NCI-H2081 (cell line): ENCODE measurements around the gene ATP8A2.
"Not testable (repeated sequence)": the region's sequence is repeated elsewhere in the genome, so short reads cannot be mapped to it uniquely, and the experiment has no call there.

Source experiments
- DNase-seq, 2 experiments: peaks; one replicate each; lab custom pipeline; 2025; lab: John Stamatoyannopoulos, UW

ATP8A2 gene

DNA sequence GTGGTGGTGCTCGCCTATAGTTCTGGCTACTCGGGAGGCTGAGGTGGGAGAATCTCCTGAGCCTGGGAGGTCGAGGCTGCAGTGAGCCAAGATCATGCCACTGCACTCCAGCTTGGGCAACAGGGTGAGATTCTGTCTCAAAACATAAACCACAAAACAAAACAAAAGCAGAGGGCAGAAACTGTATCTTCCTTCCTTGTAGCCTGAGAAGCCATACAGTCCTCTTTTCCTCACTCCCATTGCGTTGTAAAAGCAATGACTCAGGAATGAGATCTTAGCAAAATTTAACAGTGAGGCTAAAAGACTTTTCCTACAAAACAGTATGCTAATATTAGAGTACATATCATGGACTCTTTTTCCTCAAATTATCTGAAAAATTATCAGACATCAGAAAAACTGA, 549.2 kb downstream of the ATP8A2 start:
- DNase-seq, result no peak

DNA sequence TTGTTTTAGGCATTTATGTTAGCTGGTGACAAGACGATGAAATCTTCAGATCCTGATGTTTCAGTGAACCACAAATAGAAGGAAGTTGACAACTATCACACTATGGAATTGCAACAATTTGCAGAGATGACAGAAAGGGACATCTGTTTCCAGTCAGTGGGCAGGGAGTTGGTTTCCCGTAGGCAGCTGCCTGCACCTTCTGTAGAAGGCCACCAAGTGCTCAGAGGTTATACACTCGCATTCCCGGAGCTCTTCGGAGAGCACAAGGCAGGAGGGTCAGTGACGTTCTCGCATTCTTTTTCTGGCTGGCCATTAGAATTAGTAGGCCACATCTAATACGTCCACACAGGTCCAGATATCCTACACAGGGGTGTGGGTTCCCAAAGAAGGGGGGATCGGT, 550.6 kb downstream of the ATP8A2 start:
- no peak for DNase-seq

DNA sequence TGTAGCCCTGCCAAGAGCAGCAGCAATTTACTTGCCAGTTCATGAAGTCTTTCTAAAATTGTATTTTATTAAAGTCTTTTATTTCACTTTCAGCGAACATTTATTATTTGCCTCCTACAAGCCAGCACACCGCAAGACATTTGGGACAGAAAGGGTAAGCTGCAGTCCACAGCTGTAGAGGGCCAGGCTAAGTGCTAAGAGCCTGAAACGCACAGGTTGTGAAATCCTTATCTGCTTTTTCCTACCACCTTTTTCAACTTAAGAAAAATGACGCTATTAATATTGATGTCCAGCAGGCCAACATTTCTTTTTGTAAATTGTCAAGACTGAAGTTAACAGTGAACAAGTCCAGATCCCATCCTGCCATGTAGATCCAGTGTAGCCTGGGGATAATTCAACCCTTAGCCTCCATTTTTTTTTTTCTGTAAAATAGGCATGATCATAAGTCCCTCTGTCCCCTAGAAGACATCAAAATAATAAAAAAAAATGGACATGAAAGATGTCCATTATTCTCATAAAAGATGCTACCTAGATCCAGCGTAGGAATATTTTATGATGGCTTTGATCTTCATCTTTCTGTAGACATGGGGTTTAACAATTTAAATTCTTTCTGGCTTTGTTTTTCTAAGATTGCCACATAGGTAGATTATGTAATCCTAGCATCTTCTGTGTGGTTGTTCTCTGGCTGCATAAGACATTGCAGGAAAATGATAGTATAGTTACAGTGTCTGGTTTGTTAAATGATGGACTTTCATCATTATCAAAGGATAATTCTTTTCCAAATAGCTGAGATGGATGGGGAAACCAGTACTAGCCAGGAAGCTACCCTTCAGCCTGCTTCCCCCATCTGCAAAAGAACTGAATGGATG, 551.7 kb downstream of the ATP8A2 start:
- no peak for DNase-seq

DNA sequence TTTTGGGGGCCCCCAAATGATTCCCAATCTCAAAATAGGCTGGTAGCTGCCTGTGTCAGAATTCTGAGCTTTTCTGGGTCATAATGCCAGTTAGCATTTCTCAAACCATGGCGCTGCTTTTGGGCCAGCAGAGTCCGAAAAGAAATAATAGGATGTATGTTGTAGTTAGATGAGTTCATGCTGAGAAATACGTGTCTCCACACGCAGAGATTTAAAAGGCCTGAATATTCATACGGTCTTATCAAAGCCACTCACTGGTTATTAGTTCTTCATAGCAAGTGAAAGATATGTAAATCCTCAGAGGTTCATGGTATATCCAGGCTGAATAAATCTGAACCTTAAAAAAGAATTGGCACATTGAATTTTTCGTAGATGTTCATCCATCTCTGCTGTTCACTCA, 555.6 kb downstream of the ATP8A2 start:
- no peak for DNase-seq

DNA sequence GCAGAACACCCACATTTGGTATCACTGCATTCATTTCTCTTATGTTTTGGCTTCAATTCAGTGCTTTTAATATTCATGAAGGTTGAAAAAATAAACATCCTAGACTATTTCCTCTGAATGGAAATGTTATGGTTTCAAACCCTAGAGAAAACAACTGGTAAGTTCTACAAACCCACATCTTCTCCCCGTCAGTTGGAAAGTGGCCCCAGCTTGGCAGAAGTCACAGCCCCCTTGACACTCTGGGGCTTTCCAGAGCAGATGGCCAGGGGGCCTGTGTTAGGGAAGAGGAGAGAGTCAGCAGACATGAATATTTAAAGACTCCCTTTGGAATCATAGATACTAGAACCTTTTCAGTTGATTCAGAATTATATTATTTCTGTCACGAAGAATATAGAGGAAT, 556.2 kb downstream of the ATP8A2 start:
- DNase-seq, result no peak

DNA sequence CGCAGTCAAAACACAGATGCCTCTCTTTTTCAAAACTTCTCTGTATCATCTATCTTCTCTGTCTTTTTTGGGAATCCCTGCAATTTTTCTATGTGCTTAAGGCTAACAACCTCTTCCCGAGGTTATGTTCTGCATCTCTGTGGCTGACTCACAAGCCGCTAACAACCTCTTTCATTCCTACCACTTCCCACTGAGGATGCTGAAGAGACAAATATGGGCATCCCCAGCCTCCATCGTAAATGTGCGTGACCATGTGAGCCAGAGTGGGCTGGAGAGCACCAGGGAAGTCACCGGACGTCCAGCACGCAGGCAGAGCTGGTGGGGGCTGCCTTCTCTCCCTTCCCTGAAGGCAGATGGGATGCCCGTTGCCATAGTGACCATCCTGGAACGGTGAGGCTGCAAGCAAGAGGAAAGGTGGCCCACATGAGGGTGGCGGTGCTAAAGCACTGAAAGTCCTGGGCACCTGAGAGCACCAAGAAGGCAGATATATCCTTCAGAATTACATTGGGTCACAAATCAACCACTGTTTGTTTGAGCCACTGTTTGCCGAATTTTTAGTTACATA, 557.2 kb downstream of the ATP8A2 start:
- DNase-seq, result no peak

DNA sequence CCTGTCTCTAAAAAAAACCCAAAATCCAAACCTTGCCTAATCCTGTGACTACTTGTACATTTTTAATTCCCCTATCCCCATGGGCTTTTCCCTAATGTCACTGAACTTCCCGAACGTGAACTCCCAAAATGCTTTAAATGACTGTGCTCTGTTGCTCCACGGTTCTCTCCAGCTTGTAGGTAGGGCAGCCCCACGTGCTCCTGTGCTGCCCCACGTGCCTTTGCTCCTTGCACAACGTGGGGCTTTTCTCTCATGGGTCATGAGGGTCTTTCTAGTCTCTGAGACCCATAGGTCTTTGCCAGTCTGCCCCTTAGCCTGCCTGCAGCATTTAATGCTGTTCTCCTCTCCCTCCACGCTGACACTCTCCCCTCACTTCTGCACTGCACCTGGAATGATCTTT, 558.0 kb downstream of the ATP8A2 start:
- DNase-seq, result no peak

DNA sequence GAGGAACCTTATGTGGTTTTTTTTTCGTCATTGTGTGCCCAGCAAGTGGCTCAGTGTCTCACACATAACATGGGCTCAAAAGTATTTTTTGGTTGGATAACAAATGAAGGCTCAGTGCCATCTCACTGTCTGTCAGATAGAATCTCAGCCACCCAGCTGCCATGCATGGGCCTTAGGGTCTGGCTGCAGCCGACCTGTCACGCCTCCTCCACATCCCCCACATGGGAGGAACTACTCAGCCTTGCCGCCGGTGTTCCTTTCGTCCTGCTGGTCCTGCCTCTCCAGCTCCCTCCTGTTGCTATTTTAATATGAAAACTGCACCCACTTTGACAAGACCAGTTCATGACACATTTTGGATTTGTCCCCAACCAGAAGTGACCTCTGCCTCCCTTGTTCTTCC, 558.9 kb downstream of the ATP8A2 start:
- DNase-seq, result no peak

DNA sequence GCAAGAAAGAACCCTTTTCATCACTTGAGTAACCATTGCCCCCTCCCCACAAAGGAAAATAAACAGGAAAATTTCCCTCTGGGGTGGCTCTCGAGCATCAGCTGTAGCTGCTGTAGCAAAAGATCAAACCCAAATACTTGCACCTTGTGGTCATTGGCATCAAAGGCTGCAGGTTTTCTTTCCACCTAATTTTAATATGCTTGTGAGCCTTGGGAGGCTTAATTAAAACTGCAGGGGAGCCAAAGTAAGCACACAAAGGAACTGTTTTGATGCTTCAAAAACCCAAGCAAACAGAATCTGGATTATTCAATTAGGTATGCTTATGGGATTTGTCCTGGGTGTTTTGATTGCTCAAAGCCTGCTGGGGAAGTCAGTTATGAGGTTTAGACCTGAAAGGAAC, 560.6 kb downstream of the ATP8A2 start:
- DNase-seq, result peak in 1 of 2 experiments; percentile 21

DNA sequence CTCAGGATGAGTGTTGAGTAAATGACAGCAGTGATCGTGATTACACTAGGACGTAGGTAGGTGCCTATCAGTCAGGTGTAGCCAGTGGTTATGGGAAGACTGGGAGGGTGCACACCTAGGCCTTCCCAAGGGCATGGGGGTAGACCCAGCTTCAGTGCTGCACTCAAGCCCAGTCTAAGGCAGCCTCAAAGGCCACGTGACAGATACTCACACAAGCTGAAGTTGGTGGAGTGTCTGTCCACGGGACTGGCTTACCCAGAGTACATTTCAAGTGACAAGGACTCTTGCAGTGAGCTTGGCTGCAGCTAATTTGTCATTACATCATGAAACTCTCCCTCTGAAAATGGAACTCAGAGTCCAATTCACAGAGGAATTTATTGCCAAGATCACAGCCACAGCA, 561.7 kb downstream of the ATP8A2 start:
- DNase-seq, result no peak

DNA sequence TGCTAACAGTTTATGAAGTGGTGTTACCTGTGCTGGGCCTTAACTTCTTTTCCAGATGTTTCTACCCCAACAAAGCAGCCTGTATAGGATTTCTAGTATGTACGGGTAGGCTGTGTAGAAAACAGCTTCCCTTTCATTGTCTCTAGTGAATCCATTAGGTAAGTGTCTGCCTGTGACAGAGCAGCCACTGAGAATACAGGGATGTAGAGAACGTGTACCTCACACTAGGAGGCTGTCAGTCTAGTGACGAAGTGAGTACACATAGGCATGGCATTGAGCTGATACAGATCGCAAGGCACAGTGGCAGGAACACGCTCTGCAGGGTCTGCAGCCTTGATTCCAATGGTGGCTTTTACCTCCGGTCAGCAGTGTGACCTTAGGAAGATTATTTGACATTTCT, 562.4 kb downstream of the ATP8A2 start:
- DNase-seq, result no peak

DNA sequence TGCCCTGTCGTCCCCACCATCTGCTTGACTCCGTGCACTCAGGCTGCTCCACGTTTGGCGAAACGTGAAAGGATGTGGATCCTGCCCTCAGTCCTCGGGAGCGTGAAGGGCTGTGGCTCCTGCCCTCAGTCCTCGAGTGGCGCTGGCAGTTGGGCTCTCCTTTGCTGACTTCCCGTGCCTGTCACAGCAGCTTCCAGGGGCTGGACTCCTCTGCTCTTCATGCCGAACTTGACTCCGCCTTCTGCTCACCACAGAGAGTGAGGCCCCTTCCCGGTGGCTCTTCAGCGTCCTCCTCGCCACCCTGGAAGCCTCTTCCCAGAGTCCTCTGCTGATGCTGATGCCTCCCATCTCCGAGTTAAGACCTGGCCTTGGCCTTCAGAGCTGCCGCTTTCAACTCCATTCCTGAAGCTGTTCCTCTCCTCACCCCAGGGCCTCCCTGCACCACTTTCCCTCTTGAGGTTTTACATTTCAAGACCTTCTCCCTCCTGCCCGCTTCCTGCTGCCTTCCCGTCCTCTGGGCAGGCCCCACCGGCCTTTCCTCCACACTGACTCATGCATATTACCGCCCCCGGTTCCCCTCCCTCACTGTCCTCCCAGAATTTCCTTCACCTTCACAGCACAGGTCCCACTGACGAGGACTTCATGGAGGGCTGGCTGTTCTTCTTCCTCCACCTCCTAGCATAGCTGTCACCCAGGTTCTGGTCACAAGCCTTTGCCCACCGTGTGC, 568.4 kb downstream of the ATP8A2 start:
- no peak for DNase-seq

DNA sequence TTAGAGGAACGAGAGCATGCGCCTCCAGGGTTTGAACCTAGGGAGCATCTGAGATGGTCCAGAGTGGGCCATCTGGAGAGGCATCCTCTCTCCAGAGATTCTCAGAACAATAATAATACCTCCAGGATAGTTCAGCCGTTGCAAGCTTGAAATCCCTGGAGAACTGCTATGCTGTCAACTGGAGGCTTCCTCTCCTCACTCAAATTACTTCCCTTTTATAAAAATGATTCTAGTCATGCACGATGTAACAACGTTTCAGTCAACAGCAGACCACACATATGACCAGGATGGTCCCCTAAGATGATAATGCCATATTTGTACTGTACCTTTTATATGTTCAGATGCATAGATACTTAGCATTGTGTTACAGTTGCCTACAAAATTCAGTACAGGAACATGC, 571.3 kb downstream of the ATP8A2 start:
- DNase-seq, result no peak

DNA sequence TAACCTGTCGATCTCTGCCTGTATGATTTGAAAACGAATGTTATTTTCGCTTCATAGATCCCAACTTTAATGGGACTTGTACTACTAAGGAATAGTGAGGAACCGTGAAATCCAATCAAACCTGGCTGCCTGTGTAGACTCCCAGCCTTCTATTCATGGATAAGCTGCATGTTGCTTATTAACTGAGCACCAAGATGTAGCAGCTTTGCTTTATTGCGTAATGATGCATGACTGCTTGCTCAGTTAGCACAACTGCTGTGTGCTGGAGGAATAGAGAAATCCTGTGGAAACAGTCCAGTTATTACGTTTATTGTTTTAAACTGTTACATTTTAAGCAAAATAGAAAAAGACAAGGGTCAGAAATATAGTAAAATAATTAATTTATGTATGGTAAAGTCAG, 571.9 kb downstream of the ATP8A2 start:
- DNase-seq, result no peak

DNA sequence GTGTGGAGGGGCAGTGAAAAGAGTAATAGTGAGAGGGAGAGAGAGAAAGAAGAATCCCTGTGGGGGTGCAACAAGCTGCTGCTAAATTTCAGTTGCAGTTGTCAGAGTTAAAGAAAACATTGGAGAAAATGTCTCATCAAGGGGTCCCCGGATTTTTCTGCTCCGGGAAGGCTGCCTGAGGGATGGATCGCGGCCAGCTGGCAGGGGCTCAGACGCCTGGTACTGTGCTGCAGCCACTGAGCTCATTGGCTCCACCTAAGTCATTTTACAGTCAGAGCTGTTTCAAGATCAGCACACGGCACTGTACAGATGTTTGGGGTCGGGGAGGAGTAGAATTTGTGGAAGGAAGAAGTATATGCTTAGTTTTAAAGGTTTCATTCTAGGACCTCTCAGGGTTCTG, 573.8 kb downstream of the ATP8A2 start:
- DNase-seq, result no peak

DNA sequence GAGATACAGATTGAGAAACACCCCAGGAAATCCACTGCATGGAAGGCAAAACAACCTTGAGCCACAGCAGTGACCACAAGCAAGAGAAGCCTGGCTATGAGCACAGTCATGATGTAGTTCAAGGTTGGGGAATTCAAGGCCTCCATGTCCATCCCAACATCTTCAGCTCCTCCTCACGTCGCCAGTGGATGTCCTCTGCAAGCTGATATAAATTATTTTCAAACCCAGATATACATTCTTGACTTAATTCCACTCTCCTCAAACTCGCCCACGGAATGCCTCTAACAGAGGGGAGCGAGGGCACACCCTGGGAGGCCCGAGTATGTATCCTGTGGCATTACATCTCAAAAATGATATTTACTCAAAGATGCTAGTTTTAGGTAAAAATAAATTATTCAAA, 574.5 kb downstream of the ATP8A2 start:
- no peak for DNase-seq

DNA sequence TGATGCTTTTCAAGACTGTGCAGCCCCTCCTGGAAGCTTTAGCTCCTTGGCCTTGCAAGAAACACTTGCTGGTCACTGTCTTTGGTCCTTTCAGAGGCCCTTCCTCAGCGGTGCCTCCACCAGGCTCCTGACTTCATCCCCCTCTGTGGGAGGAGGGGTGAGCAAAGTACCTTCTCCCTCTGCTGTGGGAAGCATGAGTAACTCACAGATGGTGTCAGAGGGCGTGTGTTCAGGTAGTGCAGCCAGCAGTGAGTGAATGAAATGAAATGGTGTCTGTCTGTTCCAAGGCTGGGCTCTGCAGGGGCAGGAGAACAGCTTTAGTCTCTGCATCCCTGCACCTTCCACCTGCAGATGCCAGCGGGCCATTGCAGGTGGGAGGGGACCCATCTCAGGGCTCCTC, 577.1 kb downstream of the ATP8A2 start:
- no peak for DNase-seq

DNA sequence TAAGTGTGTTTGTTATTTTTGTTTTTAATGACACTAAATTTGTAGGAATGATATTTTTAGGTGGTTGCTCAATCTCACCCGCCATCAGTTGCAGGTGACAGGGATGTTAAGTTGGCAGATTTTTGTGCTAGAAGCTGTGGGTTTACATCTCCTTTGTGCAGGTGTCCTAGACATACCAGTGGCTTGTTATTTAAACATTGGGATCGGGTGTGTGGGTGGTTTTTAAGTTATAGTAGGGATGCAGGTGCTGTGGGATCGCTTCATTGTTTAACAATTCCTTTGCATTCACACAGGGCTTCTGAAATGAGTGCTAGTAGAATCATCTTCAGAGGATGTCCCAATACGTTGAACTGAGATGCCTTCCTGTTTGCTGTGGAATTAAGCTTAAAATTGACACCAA, 580.1 kb downstream of the ATP8A2 start:
- DNase-seq, result no peak

DNA sequence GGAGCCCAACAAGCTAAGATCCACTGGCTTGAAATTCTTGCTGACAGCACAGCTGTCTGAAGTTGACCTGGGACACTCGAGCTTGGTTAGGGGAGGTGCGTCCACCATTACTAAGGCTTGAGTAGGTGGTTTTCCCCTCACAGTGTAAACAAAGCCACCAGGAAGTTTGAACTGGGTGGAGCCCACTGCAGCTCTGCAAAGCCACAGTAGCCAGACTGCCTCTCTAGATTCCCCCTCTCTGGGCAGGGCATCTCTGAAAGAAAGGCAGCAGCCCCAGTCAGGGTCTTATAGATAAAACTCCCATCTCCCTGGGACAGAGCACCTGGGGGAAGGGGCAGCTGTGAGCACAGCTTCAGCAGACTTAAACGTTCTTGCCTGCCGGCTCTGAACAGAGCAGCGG, 582.3 kb downstream of the ATP8A2 start:
- not testable (repeated sequence) for DNase-seq

DNA sequence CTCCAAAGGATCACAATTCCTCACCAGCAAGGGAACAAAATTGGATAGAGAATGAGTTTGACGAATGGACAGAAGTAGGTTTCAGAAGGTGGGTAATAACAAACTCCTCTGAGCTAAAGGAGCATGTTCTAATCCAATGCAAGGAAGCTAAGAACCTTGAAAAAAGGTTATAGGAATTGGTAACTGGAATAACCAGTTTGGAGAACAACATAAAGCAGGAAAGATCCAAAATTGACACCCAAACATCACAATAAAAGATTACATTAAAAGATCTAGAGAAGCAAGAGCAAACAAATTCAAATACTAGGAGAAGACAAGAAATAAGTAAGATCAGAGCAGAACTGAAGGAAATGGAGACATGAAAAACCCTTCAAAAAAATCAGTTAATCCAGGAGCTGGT, 583.2 kb downstream of the ATP8A2 start:
- not testable (repeated sequence) for DNase-seq

DNA sequence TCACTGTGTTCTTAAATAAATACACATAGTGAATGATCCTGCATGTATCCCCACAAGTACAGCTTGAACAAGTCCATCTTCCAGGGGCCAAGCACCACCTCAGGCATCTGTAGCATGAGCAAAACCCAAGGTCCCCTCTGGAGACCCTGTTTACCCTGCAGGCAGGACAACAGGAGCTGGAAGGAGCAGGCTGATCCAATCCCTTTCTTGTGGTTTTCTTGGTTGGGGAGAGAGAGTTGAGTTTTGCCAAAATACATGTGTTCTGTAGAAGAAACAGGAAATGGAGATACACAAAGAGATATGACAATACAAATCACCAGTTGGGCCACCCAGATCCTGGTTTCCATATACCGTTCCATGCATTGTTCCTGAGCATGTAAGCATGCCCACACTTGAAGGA, 587.2 kb downstream of the ATP8A2 start:
- DNase-seq, result no peak

DNA sequence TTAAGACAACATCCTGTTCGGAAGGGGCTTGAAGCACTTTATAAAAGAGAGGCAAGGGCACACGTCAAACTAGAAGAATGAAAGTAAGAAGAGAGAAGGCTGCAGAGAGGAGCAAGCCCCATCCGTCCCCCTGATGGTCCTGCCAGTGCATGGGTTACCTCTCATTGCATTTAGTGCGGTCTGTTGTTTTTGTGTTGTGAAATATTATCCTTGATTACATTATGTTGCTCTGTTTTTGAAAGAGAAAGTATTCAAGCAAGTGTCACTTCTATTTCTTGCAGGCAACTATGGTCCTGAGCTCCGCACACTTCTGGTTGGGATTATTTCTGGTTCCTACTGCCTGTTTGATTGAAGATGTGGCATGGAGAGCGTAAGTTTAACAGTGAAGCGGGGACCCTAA, 589.5 kb downstream of the ATP8A2 start:
- no peak for DNase-seq

DNA sequence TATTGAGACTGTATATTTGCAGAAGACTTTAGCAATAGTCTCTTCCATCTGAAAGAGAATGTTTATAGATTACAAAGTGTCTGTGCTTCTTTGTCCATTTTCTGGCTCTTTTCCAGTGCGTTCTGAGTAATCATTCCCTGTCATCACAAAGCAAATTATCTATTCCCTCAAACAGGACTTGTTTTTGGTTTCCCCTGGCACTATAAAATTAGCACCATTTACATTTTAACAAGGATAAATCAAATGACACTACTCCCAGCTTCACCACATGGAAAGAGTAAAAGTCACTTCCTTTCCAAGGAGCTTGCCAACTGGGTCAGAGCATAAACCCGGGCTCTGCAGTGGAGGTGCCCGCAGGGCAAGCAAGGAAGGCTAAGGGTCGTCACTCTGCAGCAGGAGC, 591.9 kb downstream of the ATP8A2 start:
- DNase-seq, result peak; percentile 26 to 68
